ENCODE data around the gene PARD3. TPM values are rescaled to one million over a fixed set of nuclear protein-coding genes. Genes with fewer than 3 reads are reported as not detected.

Gene PARD3
- total RNA-seq, 4 donors from 2014 or later, result 98.9 to 122 (median 105) TPM

GRCh38 chr10:34627741-34628140 is 187.4 kb downstream of the PARD3 start:
- no peak for DNase-seq (ENCODE audit: extremely low spot score)
- intact Hi-C loops (cut with DNase I), result loop anchor here (10.0 kb wide), 1 partner anchor 93 kb away; no protein-coding TSS in a partner anchor
- 73% methylated on average over 3 of the region's 3 CpGs for WGBS
- Histone ChIP-seq H3K27ac (replicated peaks in 1 of 4) (no peak overlapping the region), H3K4me3 (no peak overlapping the region), H3K9me3 (no peaks in the 10 kb centered on the region), H3K36me3 (no peaks in the 10 kb centered on the region), H3K4me1 (peaks cover 9 to 35% (median 27%) of the 10 kb centered on the region in 4 donors), H3K27me3 (no peaks in the 10 kb centered on the region)
- TF ChIP-seq POLR2A (IDR thresholded peaks at IDR 0.05; ENCODE audit: low read depth) (no peak), CTCF (IDR thresholded peaks at IDR 0.05) (no peak), EP300 (IDR thresholded peaks at IDR 0.05) (no peak), POLR2AphosphoS5 (IDR thresholded peaks at IDR 0.05) (no peak)

GRCh38 chr10:34627331-34627730 is 187.8 kb downstream of the PARD3 start:
- 76% methylated on average over 6 of the region's 6 CpGs for WGBS
- no peaks in the 10 kb centered on the region for H3K36me3 ChIP-seq
- no peaks in the 10 kb centered on the region for H3K27me3 ChIP-seq
- H3K4me1 ChIP-seq, result peaks cover 9 to 35% (median 27%) of the 10 kb centered on the region in 4 donors
- TF ChIP-seq EP300 (IDR thresholded peaks at IDR 0.05) (no peak), CTCF (IDR thresholded peaks at IDR 0.05) (no peak), POLR2AphosphoS5 (IDR thresholded peaks at IDR 0.05) (no peak), POLR2A (IDR thresholded peaks at IDR 0.05; ENCODE audit: low read depth) (no peak)
- no peak overlapping the region for H3K27ac ChIP-seq (replicated peaks in 1 of 4)
- intact Hi-C loops (cut with DNase I), result loop anchor here (10.0 kb wide), 1 partner anchor 93 kb away; no protein-coding TSS in a partner anchor
- H3K9me3 ChIP-seq, result no peaks in the 10 kb centered on the region
- H3K4me3 ChIP-seq, result no peak overlapping the region
- DNase-seq (ENCODE audit: extremely low spot score), result no peak

- Histone ChIP-seq H3K27me3 (no peaks in the 10 kb centered on the region), H3K27ac (replicated peaks in 1 of 4) (no peak overlapping the region), H3K9me3 (no peaks in the 10 kb centered on the region), H3K4me1 (peaks cover 9 to 35% (median 27%) of the 10 kb centered on the region in 4 donors), H3K4me3 (no peak overlapping the region), H3K36me3 (no peaks in the 10 kb centered on the region)
- intact Hi-C loops (cut with DNase I), result loop anchor here (10.0 kb wide), 1 partner anchor 92 kb away; no protein-coding TSS in a partner anchor
- no peak for TF ChIP-seq CTCF (IDR thresholded peaks at IDR 0.05)
- no peak for TF ChIP-seq POLR2A (IDR thresholded peaks at IDR 0.05; ENCODE audit: low read depth)
- TF ChIP-seq EP300 (IDR thresholded peaks at IDR 0.05), result no peak
- no peak for TF ChIP-seq POLR2AphosphoS5 (IDR thresholded peaks at IDR 0.05)
- no peak for DNase-seq (ENCODE audit: extremely low spot score)
- 70% methylated on average over 3 of the region's 3 CpGs for whole genome bisulfite sequencing
These were observed 188.8 kb downstream of the PARD3 start for GRCh38 chr10:34626158-34626880.

- intact Hi-C loops (cut with DNase I), result loop anchor here (10.0 kb wide), 1 partner anchor 90 kb away; no protein-coding TSS in a partner anchor
These were observed 190.6 kb downstream of the PARD3 start for GRCh38 chr10:34624323-34625153.

More at GRCh38 chr10:34624323-34625153, 190.6 kb downstream of the PARD3 start:
- Histone ChIP-seq H3K4me3 (no peak overlapping the region), H3K27ac (replicated peaks in 1 of 4) (no peak overlapping the region), H3K36me3 (no peaks in the 10 kb centered on the region), H3K4me1 (peaks cover 9 to 30% (median 26%) of the 10 kb centered on the region in 4 donors), H3K9me3 (no peaks in the 10 kb centered on the region), H3K27me3 (no peaks in the 10 kb centered on the region)
- no peak for TF ChIP-seq POLR2A (IDR thresholded peaks at IDR 0.05; ENCODE audit: low read depth)
- no peak for TF ChIP-seq POLR2AphosphoS5 (IDR thresholded peaks at IDR 0.05)
- TF ChIP-seq CTCF (IDR thresholded peaks at IDR 0.05), result no peak
- no peak for TF ChIP-seq EP300 (IDR thresholded peaks at IDR 0.05)
- DNase-seq (ENCODE audit: extremely low spot score), result peak; percentile 86
- WGBS, result 90% methylated on average over 10 of the region's 12 CpGs
